Ishikawa (cell line): ENCODE results near the gene STK39.

Experiments used
- EP300 ChIP-seq: IDR thresholded peaks from 2 replicates; pipeline ENCODE4 v1.6.1; 2012; ENCODE audit warnings: borderline replicate concordance
- RAD21 ChIP-seq: IDR thresholded peaks from 2 replicates; pipeline ENCODE4 v1.6.1; 2012; ENCODE audit warnings: low read depth
- TEAD4 ChIP-seq: IDR thresholded peaks from 2 replicates; pipeline ENCODE4 v1.6.1; 2012
- ZBTB7A ChIP-seq: IDR thresholded peaks from 2 replicates; pipeline ENCODE4 v1.6.1; 2012; ENCODE audit warnings: low read depth
- TF ChIP-seq, protein P1 (sequence below): IDR thresholded peaks from 2 replicates; pipeline ENCODE4 v1.6.1; 2012
- TF ChIP-seq, protein P2 (sequence below): IDR thresholded peaks from 2 replicates; pipeline ENCODE4 v1.6.1; 2012; ENCODE audit warnings: low read depth, mild to moderate bottlenecking

DNA sequence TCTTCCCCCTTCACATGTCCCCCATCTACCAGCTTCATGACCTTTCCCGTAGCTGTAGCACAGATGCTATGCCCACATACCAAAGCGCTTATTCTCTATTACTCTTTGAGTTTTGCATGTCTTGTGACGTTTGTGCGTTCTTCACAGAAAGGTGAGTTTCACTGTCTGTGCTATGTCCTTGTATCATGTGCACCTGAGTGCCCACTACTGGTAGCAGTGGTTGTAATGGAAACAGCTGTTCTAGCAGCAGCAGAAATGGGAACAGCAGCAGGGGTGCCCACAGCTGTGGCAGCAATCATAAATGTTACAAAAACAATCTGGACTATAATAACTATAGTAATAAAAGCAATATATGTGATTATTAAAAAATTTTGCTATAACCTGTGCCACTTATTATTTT, 127.1 kb downstream of the STK39 start:
- TF ChIP-seq EP300 (no peak), TEAD4 (no peak), RAD21 (no peak), ZBTB7A (no peak)
- TF ChIP-seq, protein P1, sequence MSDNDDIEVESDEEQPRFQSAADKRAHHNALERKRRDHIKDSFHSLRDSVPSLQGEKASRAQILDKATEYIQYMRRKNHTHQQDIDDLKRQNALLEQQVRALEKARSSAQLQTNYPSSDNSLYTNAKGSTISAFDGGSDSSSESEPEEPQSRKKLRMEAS: no peak
- TF ChIP-seq, protein P2, sequence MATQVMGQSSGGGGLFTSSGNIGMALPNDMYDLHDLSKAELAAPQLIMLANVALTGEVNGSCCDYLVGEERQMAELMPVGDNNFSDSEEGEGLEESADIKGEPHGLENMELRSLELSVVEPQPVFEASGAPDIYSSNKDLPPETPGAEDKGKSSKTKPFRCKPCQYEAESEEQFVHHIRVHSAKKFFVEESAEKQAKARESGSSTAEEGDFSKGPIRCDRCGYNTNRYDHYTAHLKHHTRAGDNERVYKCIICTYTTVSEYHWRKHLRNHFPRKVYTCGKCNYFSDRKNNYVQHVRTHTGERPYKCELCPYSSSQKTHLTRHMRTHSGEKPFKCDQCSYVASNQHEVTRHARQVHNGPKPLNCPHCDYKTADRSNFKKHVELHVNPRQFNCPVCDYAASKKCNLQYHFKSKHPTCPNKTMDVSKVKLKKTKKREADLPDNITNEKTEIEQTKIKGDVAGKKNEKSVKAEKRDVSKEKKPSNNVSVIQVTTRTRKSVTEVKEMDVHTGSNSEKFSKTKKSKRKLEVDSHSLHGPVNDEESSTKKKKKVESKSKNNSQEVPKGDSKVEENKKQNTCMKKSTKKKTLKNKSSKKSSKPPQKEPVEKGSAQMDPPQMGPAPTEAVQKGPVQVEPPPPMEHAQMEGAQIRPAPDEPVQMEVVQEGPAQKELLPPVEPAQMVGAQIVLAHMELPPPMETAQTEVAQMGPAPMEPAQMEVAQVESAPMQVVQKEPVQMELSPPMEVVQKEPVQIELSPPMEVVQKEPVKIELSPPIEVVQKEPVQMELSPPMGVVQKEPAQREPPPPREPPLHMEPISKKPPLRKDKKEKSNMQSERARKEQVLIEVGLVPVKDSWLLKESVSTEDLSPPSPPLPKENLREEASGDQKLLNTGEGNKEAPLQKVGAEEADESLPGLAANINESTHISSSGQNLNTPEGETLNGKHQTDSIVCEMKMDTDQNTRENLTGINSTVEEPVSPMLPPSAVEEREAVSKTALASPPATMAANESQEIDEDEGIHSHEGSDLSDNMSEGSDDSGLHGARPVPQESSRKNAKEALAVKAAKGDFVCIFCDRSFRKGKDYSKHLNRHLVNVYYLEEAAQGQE: no peak
